Activated CD4-positive, CD25-positive, alpha-beta regulatory T cell treated with anti-CD3 and anti-CD28 coated beads, Interleukin-2, amount 50 U/mL, for 24 hours (primary cell): ENCODE data around the gene NR3C2.
"Not testable (repeated sequence)": the region's sequence is repeated elsewhere in the genome, so short reads cannot be mapped to it uniquely, and the experiment has no call there.

Experiments used
- ATAC-seq, 2 donors: fragments of 150-1000 bp; cut with Tn5 transposase; one replicate each; pipeline ENCODE4 v1.10.0; 2021; ENCODE audit warnings: mild to moderate bottlenecking in 1 of 2, moderate library complexity in 1 of 2

Gene NR3C2

DNA sequence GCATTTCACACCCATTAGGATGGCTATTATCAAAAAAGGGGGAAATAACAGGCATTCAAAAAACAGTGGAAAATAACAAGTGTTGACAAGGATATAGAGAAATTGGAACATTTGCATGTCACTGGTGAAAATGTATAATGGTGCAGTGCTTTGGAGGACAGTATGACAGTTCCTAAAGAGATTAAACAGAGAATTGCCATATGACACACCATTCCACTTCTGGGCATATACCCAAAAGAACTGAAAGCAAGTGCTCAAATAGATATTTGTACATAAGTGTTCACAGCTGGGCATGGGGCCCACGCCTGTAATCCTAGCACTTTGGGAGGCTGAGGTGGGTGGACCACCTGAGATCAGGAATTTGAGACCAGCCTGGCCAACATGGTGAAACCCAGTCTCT, 348.1 kb downstream of the NR3C2 start:
- ATAC-seq = no peak

DNA sequence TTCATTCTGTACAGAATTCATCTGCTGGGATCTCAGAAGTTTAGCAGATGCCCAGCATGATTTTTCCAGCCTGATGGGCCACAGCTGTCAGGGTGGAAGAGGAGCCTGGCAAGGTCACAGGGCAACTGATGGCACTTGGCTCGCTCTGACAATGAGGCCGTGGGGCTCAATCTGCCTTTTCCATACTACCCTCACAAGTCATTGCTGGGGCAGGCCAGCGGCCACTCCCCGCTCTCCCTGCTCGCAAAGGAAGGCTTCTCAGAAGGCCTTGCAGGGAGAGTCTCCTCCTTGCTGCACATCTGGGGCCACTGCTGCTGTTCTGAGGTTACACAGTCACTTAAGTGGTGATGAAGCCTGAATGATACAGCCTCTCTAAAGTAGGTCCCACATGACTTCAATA, 349.1 kb downstream of the NR3C2 start:
- ATAC-seq = no peak

DNA sequence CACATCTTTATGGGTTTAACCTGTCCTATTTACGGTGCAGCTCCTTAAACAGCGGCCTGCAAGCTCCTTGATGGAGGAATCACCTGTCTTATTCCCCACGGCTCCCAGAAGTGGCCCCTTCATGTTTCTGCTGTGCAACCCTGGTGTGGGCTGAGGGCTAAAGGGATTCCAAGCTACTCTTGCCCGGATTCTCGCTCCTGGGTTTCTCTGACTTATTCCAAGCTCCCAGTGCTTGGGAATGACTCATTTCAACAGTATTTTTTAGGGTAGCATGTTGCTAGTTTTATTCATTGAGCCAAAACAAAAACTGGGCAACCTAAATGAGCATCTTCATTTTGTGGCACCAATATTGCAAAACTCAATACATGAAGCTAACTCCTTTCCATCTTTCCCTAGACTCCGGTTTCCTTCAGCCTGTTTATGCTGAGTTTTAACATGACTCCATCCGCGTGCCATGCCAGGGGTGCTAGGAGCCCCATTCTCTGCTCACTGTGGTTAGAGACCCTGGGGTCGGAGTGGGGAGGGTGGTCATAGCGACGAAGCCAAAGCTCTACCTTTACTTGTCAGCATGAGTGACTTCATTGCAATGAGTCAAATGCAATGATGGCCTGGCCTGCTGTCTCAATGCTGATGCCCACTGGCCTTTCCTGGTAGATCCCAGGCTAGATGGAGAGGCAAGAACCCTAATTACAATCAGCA, 349.7 kb downstream of the NR3C2 start:
- no peak for ATAC-seq

DNA sequence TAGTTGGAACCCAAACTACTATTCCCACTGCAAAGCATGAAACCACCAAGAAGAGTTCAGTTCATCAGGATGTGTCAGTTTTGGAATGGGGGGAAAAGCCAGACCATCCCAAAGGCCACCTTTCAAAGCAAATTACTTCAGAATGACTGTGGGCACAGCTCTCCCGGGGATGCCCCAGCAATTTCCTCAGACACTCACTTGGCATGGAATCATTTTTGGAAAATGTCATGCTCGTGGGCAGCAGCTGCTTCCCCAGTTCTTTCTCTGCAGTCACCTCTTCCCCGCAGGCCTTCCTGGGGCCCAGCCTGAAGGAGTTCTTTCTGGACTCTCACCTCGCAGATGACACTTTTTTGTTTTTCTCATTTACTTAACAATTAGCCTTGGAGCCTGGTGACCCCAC, 350.3 kb downstream of the NR3C2 start:
- no peak for ATAC-seq

DNA sequence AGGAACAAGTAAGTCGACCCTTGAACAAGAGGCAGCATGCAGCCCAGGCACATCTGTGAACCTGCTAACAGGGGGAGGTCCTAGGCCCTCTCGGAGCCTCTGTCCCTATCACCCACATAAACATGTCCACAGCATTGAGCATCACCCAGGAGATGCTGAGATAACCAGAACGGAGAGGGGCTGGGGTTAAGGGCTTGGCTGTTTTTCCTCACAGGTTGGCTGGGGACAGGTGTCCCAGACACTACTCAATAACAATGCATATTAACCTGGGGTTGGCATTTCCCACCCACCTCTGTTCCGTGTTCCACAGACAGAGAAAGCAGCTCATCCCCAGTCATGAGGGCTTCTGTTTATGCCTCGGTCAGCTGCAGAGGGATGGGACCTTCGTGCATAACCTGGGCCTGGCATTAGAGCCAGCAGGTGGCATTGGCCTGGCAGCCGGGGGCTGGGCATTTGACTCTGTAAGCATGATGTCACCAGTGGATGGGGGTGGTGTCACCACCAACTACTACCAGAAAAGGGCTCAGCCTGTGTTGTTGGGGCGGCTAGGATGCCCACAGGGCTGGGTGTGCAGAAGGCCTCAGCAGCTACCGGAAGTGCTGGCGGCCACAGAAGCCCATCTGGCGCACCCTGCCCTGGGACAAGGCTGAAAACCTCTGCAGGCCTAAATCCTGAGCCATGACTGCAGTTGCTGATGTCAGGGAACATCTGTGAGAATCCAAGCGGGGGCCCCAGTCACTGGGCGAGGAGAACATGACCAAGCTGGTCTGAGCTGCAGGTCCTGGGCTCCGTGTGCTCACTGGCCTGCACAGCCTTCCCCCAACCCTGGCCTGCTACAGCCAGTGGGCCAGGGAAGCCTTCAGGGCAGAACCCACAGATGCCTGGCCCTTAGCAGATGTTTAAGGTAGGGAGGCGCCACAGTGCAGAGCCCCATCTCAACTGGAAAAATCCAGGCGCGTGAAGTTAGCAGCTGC, 351.4 kb downstream of the NR3C2 start:
- no peak for ATAC-seq

DNA sequence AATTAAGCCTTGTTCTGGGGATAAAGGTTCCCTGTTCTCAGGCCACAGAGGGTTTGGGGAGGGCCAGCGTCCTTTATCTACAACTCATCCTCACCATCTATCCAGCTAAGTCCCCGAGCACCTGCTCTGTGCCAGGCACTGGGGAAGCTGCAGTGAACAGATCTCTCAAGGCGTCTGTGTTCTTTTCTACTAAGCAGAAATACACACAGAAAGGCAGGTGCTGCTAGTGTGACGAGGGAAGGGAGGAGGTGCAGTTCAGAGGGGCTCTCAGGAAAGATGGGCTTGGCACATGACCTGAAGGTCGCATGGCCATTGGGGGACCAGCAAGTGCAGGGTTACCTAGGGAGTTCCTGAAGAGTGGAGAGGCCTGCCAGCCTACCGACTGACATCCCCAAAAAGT, 352.2 kb downstream of the NR3C2 start:
- no peak for ATAC-seq

DNA sequence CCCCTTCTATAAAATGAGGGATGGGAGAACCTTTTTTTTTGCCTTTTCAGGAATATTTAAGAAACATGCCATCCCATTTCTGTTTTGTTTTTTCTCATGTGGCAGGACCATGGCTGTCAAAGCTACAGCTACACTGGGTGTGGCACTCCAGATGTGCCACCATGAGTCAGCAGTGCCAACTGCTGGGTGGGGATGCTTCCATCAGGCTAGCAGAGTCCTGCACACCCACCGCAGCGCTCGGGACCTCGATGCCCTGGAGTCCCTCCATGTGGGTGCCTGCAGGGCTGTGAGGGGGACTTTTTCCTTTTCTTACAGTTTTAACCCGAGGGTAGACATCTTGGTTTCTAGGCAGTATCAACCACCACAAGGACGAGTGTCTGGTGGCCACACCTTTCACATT, 352.6 kb downstream of the NR3C2 start:
- ATAC-seq = no peak

DNA sequence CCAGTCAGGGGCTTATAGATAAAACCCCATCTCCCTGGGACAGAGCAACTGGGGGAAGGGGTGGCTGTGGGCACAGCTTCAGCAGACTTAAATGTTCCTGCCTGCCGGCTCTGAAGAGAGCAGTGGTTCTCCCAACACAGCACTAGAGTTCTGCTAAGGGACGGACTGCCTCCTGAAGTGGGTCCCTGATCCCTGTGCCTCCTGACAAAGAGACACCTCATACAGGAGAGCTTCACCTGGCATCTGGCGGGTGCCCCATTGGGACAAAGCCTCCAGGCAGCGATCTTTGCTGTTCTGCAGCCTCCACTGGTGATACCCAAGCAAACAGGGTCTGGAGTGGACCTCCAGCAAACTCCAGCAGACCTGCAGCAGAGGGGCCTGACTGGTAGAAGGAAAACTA, 359.1 kb downstream of the NR3C2 start:
- ATAC-seq = not testable (repeated sequence)

DNA sequence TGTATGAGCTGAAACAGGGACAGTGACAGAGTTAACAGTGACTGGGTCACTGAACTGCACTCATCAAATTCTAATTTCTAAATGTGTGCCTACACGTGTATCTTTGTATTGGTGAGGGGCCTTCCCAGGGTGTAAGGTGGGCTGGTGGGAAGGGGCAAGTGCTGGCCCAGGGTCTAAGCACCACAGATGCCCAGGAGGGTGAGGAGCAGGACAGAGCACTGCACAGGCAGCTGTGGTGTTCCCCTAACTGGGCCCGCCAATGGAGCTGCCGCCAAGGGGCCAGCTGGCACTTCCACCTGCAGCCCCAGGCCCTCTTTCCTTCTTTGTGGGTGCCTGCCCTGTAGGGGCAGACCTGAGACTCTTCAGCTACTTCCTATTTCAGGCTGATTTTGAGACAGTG, 360.5 kb downstream of the NR3C2 start:
- no peak for ATAC-seq

DNA sequence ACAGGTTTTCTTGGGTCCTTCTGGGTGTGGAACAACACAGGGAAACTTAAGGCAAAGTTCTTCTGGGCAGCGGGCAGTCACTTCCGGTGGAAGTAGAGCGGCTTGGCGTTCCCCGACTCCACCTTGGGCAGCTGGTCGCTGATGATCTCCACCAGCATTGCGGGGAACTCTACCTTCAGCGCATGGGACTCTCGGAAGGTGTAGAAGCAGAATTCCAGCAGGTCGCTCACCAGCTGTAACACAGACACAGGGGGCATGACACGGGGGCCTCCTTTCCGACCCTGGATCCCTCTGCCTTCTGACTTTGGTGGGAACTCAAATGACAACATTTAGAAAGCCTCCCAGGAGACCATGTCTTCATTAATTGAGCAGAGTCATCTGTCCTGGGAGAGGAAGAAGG, 360.9 kb downstream of the NR3C2 start:
- ATAC-seq = no peak

DNA sequence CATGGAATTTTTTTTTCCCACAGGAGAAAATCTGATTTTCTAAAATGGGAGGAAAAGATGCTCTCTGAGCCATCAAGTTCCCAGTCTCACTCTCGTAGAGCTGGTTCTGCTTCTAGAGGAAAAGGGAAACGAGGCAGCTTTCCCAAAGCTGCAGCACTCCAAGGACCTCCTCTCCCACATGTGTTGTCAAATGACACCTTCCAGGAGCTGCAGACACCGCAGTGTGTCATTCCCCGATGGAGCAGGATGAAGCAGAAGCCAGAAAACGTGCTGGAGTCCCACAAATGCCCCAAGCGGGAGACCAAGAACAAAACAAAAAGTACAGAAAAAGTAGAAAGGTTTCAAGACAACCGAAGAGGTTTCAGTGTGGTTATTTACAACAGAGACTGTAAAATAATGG, 362.3 kb downstream of the NR3C2 start:
- ATAC-seq = no peak

DNA sequence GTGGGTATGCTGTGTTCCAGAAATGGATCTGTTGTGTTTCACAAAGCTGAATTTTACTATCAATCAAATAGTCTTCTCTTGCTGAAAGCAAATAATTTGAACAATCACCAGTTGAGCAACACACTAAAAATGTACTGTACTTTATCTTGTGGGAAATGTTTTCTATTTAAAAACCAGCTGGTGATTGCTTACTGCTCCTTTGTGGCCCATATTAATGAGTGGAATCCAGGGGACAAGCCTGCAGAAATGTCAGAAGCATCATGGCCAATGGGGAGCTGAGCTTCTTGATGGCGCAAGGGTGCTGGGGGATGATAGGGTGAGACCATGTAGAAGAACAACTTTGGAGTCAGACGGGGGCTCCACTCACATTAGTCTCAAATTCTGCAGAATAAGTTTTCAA, 364.2 kb downstream of the NR3C2 start:
- no peak for ATAC-seq

DNA sequence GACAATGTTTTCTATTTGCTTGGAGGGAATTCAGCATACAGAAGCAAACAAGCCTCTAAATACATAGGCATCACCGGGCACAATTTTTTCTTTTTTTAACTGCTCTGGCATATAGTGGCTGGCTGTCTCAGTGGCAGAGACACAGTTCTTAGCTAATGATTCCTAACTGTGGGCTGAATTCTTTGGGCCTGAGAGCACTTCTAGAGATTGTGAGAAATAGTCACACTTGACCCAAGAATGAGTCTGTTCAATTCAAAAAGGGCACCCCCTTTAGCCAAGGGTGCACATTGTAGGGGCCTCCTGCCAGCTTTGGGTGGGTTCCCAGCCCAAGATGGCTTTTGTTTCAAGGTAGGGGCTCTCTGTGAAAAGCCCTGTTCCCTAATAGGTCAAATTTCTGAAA, 364.6 kb downstream of the NR3C2 start:
- no peak for ATAC-seq

DNA sequence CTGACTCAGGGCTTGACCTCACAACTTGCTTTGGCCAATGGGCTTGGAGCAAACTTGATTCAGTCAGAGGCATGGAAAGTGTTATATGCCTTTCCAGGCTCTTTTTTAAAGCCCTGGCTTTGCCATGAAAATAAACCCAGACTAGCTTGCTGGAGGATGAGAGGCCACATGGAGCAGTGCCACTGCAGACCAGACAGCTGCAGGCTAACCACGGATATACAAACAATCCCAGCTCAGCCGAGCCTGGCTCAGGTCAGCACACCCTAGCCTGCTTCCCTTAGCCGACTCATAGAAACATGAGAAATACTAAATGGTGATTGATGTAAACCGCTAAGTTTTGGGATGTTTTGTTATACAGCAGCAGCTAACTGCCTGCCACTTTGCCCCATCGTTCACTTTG, 365.2 kb downstream of the NR3C2 start:
- no peak for ATAC-seq

DNA sequence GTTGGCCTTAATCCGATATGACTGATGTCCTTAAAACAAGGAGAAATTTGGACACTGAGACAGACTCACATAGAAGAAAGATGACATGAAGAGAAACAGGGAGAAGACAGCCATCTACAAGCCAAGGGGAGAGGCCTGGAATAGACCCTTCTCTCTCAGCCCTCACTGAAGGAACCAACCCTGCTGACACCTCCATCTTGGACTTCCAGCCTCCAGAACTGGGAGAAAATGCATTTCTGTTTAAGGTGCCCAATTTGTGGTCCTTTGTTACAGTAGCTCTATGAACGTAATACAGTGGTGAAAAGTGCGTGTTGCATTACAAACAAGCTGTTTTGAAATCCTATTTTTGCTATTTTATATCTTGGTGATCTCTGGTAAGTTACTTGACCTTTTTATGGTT, 366.8 kb downstream of the NR3C2 start:
- ATAC-seq = no peak

DNA sequence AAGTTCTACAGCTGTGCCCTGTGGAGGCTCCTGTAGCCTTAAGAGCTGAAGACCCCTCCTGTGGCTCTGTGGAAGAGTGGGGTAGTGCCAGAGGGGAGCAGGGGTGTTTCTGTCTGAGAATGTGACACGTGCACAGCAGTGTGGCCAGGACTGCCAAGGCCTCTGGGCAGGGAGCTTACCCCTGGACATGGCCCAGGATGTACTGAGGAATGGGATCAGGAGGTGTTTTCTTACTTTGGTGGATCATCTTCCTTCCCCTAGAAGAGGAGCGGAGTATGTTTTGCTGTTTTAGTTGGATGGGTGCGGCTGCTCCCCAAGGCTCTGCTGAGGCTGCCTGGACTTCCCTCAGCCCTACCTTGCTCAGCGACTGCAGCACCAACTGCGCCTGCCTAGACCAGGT, 367.8 kb downstream of the NR3C2 start:
- ATAC-seq = no peak

DNA sequence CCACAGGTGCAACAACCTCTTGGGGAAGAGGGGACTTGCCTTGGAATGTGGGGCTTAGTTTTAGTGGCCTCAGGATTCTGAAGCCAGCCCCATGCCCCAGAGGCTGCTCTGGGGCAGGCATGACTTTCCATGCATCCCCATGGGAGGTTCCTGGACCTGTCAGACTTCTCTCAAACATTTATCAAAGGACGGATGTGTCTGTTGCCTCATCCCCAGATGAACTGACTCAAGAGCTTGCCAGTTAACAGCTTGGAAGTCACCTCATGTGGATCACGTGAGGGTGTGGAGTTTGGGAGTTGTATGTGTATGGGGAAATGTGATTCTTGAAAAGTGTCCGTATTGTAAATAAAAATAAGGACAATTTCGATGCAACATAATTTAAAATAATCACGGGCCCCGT, 368.9 kb downstream of the NR3C2 start:
- ATAC-seq = no peak

DNA sequence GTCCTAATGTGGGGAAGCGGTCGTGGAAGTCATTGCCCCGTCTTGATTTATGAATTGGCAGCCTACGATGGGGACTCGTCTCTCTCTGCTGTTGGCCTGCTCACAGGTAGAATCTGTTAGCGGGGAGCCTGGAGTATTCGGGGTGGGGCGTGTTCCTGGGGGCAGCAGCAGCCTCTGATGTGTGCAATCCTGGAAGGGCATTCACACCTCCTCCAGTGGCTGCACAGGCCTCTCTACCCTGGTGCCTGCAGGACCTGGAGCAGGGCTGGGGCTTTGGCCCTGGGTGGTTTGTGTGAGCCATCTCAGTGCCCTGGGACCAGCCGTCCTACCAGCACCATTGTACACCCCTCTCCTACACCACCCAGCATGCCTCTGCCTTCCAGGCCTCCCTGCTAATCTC, 369.4 kb downstream of the NR3C2 start:
- no peak for ATAC-seq

DNA sequence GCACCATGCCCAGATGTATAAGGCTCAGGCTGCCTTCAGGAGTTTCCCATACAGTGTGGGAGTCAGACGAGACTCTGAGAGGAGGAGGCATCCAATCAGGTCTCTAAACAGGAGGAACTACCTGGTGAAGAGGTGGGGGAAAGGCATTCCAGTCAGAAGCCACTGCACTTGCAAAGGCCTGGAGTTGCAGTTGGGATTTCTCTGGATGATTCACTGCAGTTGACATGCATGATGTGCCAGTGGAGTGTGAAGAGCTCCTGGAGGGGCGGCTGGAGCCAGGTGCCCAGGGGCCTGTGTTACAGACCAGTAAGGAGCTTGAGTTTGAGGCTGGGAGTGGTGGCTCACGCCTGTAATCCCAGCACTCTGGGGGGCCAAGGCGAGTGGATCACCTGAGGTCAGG, 371.2 kb downstream of the NR3C2 start:
- no peak for ATAC-seq

DNA sequence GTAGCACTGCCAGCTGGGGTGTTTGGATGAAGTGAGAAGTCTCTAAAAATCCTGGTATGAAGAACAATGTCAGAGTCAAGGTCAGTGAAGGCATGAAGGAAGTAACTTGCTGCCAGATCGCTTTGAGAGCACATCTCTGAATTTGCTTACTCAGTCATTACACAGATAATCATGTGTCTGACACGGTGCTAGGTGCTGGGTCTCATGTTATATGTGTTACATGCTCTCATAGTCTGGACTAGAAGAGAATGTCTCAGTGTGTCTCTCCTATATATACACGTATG, 372.4 kb downstream of the NR3C2 start:
- no peak for ATAC-seq

DNA sequence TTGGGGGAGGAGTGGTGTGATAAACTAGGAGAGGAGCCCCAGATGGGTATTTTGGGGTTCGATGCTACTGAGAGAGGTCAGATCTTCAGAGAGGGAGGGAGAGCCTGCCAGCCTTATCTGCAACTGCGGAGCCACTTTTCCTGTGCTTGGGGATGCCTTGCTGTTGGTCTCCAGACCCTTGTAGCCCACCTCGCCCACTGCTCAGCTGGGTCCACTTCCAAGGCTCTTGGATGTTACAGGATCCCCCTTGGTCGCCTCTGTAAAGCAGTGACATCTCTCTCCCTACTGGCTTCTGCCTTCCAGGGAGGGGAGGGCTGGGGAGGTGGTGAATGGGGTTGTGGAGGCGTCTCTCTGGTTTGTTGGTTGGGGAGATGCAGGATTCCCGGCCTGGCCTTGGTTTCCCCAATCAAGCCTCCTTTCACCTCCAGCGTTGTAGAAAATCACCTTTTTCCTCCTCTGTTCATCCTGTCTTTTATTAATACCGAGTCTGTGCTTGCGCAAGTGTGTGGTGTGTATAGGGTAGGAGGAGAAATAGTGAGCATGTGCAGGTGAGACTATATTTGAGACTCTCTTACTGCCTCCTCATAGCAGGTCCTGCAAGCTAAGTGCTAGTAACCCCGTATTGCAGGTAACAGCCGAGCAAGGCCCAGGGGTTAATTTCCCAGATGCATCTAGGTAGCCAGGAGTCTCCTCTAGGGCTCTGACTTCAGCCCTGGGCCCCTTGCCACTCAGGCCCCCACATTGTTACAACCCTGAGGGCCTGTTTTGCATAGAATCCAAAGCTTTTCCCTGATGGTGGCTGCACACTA, 372.9 kb downstream of the NR3C2 start:
- no peak for ATAC-seq

DNA sequence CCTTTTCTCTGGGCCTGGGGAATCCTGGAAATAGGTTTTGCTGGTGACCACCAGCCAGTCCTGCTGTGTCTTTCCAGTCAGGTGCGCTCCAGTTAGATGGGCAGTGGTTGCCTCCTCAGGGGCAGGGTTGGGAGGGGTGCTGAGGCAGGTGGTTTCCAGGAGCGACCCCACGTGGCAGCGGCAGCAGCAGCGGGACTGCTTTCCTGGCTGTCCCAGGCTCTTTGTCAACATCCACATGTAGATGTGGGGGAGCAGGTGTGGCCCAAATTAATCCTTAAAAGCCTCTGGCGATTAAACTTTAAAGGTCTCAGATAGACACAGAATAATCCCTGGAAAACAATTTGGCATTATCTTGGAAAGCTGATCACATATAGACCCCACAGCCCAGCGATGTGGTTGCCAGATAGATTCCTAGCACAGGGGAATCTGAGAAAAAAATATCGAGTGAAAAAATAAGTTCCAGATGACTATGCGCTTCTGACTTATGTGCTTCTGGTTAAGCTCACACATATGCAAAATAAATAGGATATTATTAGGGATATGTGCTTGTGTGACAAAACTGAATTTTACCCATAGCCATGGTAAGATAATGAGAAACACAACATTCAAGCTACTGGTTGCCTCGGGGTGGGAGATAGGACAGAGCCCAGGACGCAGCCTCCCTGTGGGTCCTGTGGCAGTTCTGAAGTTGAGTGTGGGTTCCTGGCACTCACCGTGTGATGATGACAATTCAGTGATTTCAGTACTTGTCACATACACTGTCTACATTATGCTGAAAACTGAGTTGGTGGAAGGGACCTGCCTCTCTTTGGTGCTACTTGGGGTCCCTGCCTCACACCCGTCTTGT, 373.9 kb downstream of the NR3C2 start:
- no peak for ATAC-seq
